Non-pigmented ciliary epithelial cell (primary cell): ENCODE results near the gene DCUN1D5.
A peak's percentile ranks its signal among the peaks of the same experiment; 100 is the strongest.
"Not testable (repeated sequence)": the region's sequence is repeated elsewhere in the genome, so short reads cannot be mapped to it uniquely, and the experiment has no call there.

Experiments used
- DNase-seq: peaks from one replicate; pipeline ENCODE4 v3.0.0-alpha.2; 2010; ENCODE audit warnings: low read depth

Gene DCUN1D5

DNA sequence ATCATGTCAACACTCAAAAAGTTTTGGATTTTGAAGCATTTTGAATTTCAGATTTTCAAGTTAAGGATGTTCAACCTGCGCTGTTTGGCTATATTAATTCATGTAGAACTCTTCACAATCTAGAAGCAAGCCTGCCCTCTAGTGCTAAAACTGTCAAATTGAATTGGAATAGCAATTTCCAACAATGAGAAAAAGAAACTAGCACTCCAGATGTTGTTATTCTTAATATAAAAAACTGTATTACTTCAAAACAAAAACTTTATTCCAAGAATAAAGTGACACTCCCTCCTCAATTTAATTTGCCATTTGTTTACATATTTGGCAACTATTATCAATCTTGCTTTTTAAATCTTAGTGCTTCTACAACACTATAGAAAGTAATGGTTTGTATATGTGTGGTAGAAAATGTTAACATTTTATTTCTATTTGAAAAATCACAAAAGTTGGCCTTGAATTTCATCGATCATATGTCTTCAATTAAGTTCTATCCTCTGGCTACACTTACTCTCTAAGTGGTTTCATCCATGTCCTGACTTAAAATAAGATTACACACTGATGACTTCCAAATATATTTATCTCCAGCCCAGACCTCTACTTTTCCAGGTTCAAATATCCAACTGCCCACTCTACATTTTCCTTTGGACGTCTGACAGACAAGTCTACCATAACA is 36.6 kb downstream of the DCUN1D5 start:
- no peak for DNase-seq

DNA sequence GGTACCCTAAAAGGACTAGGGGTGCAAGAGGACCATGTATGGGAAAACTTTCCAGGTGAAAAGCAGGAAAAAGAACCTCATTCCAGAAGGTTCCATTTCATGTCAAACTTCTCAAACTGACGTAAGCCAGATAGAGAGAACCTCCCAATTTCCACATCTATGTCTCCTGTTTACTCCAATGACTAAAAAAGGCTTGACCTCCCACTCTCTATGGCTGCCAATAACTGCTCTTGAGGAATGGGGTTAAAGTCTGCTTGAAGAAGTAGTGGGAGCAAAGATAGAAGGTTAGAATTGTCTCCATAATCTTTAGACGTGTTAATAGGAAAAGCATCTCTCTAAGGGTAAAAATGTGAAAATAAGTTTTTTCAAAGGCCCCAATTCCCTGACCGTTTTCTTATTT is 38.0 kb downstream of the DCUN1D5 start:
- DNase-seq: no peak

DNA sequence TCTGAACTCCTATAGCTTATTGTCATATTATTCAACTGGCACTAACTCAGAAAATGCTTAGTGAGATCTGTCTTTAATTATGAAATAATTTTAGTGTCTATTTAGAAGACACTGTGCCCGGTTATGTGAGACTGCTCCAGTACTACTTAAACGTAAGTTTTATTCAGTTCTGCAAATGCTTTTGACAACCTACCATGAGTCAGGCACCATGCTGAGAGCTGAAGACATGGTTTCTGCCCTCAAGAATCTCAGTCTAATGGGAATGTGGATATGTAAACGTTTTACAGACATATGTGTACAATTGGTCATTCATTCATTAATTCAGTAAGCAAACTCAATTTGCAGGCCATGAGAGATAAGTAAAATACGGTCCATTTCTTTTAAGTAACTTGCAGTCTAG is 40.0 kb downstream of the DCUN1D5 start:
- peak; percentile 72 for DNase-seq

DNA sequence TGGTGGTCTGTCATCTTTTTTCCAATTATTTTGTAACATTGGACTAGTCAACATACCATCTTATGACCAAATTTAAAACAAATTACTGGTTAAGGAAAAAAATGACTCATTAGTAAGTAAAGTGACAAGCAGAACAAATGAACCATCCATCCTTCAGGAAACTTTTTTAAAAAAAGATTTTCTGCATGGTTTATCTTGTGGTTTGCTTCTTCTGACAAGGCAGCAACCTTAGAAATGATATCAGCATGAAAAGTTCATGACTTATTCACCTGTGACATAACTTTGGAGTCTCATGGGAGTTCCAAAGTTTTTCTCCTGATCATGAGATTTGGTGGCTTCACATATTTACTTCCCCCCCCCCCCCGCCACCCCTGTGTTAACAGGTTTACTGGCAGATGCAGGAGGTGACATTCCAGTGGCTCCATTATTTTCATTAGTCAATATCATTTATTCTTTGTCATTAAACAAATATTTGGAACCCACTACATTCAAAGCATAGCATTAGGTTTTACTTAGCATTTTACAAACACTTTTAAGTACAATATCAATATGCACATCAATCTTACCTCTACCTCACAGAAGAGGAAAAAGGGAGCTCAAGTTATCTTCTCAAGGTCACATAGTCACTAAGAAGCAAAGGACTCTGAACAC is 40.7 kb downstream of the DCUN1D5 start:
- DNase-seq: no peak

DNA sequence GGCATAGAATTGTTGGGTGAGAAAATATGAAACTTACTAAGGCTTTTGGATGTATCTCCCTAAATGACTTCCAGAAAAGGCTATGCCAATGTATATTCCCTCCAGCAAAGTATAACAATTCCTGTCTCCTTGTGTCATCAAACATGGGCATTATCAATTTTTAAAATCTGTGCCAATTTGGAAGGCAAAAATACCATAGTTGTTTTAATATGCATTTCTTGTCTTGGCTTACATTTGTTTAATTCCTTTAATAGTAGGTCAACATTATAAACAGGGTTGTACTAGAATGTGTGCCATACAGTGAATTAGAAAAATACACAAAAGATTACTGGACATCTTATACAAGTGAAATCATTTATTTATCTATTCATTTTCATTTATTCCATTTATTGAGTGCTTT is 41.6 kb downstream of the DCUN1D5 start:
- DNase-seq: no peak

DNA sequence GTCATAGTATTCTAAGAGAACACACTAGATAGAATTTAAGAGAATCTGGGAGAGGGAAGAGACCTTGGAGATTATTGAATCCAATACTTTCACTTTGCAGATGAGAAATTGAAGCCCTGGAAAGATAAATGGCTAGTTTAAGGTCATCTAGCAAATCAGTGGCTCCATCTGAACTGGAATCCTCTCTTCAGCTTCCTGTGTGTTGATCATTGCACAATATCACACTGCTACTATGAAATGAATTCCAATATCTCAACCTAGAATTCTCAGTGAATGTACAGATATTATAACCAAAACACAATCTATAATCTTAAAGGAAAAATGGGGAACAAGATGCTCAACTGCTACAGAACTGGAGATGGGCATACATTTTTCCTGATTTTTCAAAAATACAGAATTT is 44.1 kb downstream of the DCUN1D5 start:
- DNase-seq: no peak

DNA sequence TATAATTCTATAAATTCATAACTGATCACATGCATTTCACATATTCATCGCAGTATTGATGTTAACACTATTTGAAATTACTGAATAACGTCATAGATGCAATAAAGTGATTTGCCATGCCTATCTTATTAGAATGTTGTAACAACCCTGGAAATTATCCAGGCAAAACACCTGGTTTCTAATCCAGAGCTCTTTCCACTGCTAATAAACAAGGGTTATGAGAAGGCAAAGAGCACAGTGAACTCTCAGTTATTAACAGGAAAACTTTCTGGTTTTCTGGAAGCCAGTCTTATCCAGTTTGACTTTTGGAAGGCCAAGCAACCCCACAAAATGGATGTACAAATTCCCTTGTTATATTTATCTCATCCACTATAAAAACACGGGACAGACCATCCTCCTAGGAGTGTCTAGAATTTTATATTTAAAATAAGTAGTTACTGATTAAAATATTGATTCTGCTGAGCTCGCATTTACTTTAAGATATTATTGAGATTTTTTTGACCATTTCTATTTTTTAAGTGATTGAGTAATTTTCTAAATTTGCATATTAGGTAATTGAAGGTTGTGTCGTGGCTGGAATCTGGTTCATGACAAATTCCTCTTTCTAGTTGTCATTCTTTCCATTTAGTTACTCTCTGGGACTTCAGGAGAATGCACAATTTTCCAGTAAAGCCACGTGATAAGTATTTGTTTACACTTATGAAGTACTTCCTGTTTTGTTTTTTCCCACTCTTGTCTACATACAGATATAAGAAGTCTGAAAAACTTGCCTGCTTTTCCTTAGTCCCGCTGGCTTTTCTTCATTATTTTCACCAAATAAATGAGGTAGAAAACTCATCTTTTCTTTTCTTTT is 47.9 kb downstream of the DCUN1D5 start:
- no peak for DNase-seq

DNA sequence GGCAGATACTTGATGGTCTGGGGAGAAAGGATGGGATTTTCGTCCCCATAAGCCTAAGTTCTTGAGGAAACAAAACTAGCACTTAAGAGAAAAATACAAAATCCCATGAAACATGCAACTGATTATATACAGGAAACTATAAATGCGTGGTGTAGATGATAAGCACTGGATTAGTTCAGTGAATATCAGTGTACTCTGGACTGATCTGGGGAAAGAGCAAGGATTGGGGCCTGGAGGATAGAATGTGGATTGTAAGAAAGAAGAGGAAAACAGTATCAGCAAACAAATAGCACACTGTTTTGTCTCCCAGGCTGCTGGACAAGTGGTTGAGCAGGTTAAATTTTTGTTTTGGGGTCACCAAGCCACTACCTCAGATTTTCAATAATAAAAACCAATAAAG is 49.8 kb downstream of the DCUN1D5 start:
- no peak for DNase-seq

DNA sequence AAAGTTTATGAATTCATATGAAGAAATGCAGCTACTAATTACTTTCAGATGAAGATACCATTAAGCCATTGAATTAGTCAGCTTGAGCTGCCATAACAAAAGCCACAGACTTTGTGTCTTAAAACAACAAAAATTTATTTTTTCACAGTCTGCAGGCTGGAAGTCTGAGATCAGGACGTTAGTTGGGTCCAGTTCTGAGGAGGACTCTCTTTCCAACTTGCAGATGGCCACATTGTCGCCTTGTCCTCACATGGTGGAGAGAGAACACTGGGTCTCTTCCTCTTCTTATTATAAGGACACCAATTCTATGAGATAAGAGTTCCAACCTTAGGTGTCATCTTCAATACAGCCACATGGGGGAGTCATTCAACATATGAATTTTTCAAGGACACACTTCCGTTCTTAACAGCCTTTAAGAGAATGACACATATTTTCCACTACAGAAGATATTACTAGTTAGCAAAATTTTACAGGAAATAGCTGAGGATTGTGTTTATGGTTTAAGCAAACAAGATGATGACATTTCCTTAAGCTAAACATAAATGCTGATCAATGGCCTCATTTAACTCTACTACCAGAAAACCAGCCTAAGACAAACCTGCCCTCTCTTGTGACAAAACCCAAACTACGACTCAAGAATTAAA is 56.0 kb downstream of the DCUN1D5 start:
- peak; percentile 68 for DNase-seq

DNA sequence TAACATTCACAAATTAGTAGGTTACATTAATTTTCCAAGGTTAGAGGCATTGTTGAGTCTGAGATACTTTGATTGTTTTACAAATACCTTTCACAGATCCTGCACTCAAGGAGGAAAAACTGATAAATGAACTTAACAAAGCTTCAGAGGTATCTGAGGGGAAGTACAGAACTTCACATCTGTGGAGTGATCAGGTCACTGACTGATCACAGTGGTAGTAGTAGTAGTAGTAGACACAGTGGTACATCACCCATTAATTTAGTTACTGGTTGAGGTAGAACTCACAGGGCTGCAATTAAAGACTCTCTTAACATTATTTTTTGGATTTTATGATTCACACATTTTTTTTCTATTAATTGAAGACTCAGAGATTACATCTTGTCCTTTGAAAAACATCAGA is 56.7 kb downstream of the DCUN1D5 start:
- DNase-seq: no peak

DNA sequence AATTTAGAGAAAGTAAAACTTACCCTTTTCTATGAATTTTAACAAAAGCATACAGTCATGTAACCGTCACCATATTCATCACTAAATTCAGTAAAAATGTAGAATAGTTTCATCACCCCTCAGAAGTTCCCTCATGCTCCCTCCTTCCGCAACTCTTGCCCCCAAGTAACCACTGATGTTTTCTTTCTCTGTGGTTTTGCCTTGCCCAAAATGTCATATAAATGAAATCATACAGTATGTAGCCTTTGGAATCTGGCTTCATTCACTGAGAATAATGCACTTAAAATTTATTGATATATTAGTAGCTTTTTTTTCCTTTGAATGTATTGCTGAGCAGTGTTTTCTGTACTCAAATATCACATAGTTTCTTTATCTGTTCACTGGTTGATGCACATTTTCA is 60.1 kb downstream of the DCUN1D5 start:
- peak; percentile 60 for DNase-seq

DNA sequence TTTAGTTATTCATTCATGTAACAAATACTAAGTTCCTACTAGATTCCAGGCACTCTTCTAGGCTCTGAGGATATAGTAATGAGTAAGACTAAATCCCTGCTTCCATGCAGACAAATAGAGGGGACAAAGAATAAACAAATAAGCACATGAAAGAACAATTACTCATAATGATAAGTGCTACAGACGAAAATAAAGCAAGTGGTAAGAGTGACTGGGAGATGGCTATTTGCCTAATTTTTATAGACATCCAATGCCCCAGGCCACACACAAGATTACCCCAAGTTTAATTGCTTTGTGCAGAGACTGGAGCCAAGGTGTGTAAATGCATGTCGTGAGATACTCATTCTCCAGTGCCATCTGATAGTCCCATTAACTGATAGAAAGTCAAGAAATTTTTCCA is 62.6 kb downstream of the DCUN1D5 start:
- DNase-seq: no peak

DNA sequence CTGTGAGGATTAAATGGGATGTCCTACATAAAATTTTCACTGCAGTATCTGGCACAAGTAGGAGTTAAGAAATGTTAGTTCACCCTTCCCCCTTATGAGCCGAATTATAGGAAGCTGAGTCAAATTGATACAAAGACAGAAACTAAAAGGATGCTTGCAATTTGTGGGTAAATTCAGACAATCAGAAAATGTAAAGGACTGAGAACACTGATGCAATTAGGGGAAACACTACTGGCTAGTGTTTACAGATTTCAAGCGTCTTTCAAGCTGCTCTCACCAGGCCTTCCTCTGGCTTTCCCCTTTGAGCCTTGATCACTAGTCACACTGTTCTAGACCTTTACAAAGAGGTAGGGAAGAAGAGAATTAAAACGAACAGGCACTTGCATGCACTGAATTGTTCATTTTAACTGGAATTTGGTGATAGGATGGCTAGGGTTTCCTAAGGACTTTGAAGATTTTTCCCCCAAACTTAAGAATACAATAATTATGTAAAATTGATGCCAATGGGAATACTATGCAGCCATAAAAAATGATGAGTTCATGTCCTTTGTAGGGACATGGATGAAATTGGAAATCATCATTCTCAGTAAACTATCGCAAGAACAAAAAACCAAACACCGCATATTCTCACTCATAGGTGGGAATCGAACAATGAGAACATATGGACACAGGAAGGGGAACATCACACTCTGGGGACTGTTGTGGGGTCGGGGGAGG is 63.5 kb downstream of the DCUN1D5 start:
- DNase-seq: not testable (repeated sequence)

DNA sequence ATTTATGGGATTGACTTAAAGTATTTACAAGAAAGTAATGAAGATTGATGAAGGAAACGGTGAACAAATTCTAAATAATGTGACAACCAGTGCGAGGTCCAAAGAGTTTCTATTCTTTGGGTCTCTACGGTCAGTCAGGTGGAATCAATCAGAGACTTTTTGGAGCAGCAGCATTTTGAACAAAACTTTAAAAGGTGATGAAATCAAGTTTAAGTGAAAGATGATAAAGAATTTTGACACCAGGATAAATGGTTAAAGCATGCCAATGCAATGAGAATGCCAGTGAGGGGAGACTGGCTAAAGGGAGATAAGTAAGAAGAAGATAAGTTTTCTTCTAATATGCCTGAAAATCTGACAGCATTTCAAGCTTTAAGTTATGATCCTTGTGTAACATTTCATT is 67.9 kb downstream of the DCUN1D5 start:
- no peak for DNase-seq

DNA sequence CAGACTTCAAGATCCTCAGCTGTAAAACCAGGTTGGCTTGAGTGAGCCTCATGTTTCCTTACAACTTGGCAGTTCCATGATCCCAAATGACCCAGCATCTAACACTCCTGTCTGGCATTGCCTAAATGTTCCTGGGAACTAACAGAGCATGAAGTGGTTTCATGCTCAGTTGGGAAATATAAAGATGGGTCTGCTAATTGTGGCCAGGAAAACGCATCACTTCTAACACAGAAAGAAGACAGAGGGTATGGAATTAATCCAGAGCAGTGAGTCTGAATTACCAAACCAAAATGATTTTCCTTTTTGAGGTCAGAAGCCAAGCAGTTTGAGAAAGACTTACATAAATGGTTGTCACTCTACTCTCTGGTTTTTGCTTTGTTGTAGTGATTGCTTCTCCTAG is 75.9 kb downstream of the DCUN1D5 start:
- DNase-seq: no peak

DNA sequence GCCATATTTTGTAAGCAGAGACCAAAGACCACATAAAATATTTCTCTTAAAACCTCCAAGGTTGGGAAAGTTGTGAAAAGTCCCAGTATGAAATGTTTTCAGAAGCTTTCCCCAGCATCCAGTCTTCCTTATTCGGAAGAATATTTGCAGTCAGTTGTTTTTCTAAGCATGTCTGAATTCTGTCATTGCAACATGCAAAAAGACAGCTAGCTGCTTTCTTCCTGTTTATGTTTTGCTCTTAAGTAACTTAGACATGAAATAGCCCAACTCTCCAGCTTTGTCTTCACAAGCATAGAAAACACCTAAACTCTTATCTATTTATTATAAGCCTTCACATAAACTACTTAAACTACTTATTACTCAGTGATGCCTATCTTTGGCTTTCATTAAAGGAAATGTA is 78.5 kb downstream of the DCUN1D5 start:
- DNase-seq: no peak
